HCT116 (cell line): ENCODE results near the gene GNG4. TPM values are rescaled to one million over a fixed set of nuclear protein-coding genes. Genes with fewer than 3 reads are reported as not detected.
"Not testable (repeated sequence)": the region's sequence is repeated elsewhere in the genome, so short reads cannot be mapped to it uniquely, and the experiment has no call there.

Experiments
- ATAC-seq: fragments of 200-7000 bp; cut with Tn5 transposase; 2 replicates; pipeline ENCODE4 v1.9.1; 2020; ENCODE audit warnings: mild to moderate bottlenecking, moderate library complexity
- BruUV-seq: library from RNA; stranded (reverse); fragments of 400-500 nt; replicated peaks from 2 replicates; lab custom pipeline; 2021; lab: Mats Ljungman, UMichigan
- CTCF ChIA-PET: fragments of 300-600 bp; sonication (Branson Sonifier 250); formaldehyde crosslinking; loops from one replicate; lab custom pipeline; 2021; ENCODE audit warnings: antibody characterized with exemption; lab: Charles Lee
- POLR2A ChIA-PET: fragments of 300-600, 350-600 bp; sonication (Branson Sonifier 250); formaldehyde crosslinking; loops from one replicate; lab custom pipeline; 2021; ENCODE audit warnings: antibody characterized with exemption; lab: Charles Lee
- RAD21 ChIA-PET, 2 experiments: fragments of 300-600 bp; sonication (Branson Sonifier 250); formaldehyde crosslinking; loops; one replicate each; lab custom pipeline; 2023; ENCODE audit warnings: low total read pairs in 2 of 2; ENCODE audit not compliant: uncharacterized antibody in 2 of 2, unreplicated experiment in 2 of 2, low non-redundant PET in 1 of 2; lab: Charles Lee
- DNase-seq: peaks from one replicate; pipeline ENCODE4 v3.0.0-alpha.2; 2010; ENCODE audit warnings: low read depth, low spot score
- H2AFZ ChIP-seq: fragments of 200-600 bp; shearing (Covaris generic), sonication (generic); 2 replicates; pipeline ENCODE4 v1.6.1; 2017; ENCODE audit warnings: low read depth, mixed run types, mixed read lengths, antibody characterized with exemption, low read length; ENCODE audit not compliant: poor library complexity, severe bottlenecking
- H3K27ac ChIP-seq: 2 replicates; pipeline ENCODE4 v1.5.1; 2012; ENCODE audit warnings: low read depth, low read length
- H3K27me3 ChIP-seq: fragments of 200-600 bp; sonication (generic); 2 replicates; pipeline ENCODE4 v1.6.1; 2016; ENCODE audit warnings: mixed run types, low read length, mixed read lengths; ENCODE audit not compliant: insufficient read depth
- H3K36me3 ChIP-seq, 2 experiments: fragments of 200-500 bp in 1 of 2; fragments of 200-600 bp in 1 of 2; sonication (Bioruptor generic) in 1 of 2; sonication (generic) in 1 of 2; 2 replicates each; pipeline versions ENCODE4 v1.5.1 to v1.6.1; 2014 to 2016; ENCODE audit warnings: low read length in 2 of 2, inconsistent platforms in 1 of 2, mixed read lengths in 1 of 2, mixed run types in 1 of 2; ENCODE audit not compliant: insufficient read depth in 2 of 2, control insufficient read depth in 1 of 2
- H3K4me1 ChIP-seq, 2 experiments: fragments of 200-600 bp in 1 of 2; sonication (generic) in 1 of 2; 2 replicates each; pipeline versions ENCODE4 v1.5.1 to v1.6.1; 2012 to 2017; ENCODE audit warnings: low read length in 2 of 2, inconsistent platforms in 1 of 2, mild to moderate bottlenecking in 1 of 2, mixed read lengths in 1 of 2, mixed run types in 1 of 2, moderate library complexity in 1 of 2; ENCODE audit not compliant: insufficient read depth in 2 of 2, control insufficient read depth in 1 of 2
- H3K4me2 ChIP-seq: fragments of 200-600 bp; sonication (generic); 2 replicates; pipeline ENCODE4 v1.6.1; 2017; ENCODE audit warnings: mixed run types, low read length, mixed read lengths
- H3K4me3 ChIP-seq, 2 experiments: fragments of 200-600 bp in 1 of 2; sonication (generic) in 1 of 2; replicated peaks in 1 of 2; 2 replicates each; pipeline ENCODE4 v1.5.1; 2011 to 2016; ENCODE audit warnings: low read length in 2 of 2, control low read depth in 1 of 2, low read depth in 1 of 2, mild to moderate bottlenecking in 1 of 2, mixed read lengths in 1 of 2, mixed run types in 1 of 2
- H3K79me2 ChIP-seq: fragments of 200-600 bp; sonication (generic); 2 replicates; pipeline ENCODE4 v1.6.1; 2017; ENCODE audit warnings: mild to moderate bottlenecking, mixed run types, low read length, moderate library complexity, mixed read lengths; ENCODE audit not compliant: insufficient read depth
- H3K9ac ChIP-seq: fragments of 200-600 bp; sonication (generic); 2 replicates; pipeline ENCODE4 v1.6.1; 2016; ENCODE audit warnings: low read length, mixed read lengths
- H3K9me2 ChIP-seq: fragments of 200-600 bp; sonication (generic), shearing (Covaris generic); 2 replicates; pipeline ENCODE4 v1.6.1; 2017; ENCODE audit warnings: mixed run types, mild to moderate bottlenecking, moderate library complexity; ENCODE audit not compliant: insufficient read depth
- H3K9me3 ChIP-seq, 2 experiments: fragments of 200-500 bp in 1 of 2; fragments of 200-600 bp in 1 of 2; sonication (Bioruptor generic) in 1 of 2; sonication (generic) in 1 of 2; 2 replicates each; pipeline ENCODE4 v1.6.1; 2014 to 2017; ENCODE audit warnings: low read length in 2 of 2, mixed read lengths in 2 of 2, inconsistent platforms in 1 of 2, low read depth in 1 of 2, mild to moderate bottlenecking in 1 of 2, mixed run types in 1 of 2, moderate library complexity in 1 of 2; ENCODE audit not compliant: control insufficient read depth in 1 of 2, insufficient read depth in 1 of 2
- H4K20me1 ChIP-seq: fragments of 200-600 bp; sonication (generic), shearing (Covaris generic); 2 replicates; pipeline ENCODE4 v1.6.1; 2017; ENCODE audit warnings: mixed run types, mild to moderate bottlenecking, moderate library complexity; ENCODE audit not compliant: insufficient read depth
- CEBPB ChIP-seq: IDR thresholded peaks from 2 replicates; pipeline ENCODE4 v1.6.1; 2012; ENCODE audit warnings: low read depth
- EZH2phosphoT487 ChIP-seq: fragments of 200-600 bp; IDR thresholded peaks from 2 replicates; pipeline ENCODE4 v1.6.1; 2018; ENCODE audit warnings: antibody characterized with exemption, borderline replicate concordance
- POLR2A ChIP-seq: IDR thresholded peaks from 2 replicates; pipeline ENCODE4 v1.7.0; 2011; ENCODE audit warnings: borderline replicate concordance; ENCODE audit not compliant: insufficient read depth, insufficient read length; ENCODE audit errors: extremely low read depth
- POLR2AphosphoS5 ChIP-seq: IDR thresholded peaks from 2 replicates; pipeline ENCODE4 v1.6.1; 2011; ENCODE audit warnings: mild to moderate bottlenecking, low read depth, low read length, moderate library complexity
- TCF7L2 ChIP-seq: IDR thresholded peaks from 2 replicates; pipeline ENCODE4 v1.7.0; 2011; ENCODE audit warnings: borderline replicate concordance, inconsistent platforms; ENCODE audit not compliant: insufficient read depth, insufficient read length; ENCODE audit errors: extremely low read depth
- YY1 ChIP-seq: IDR thresholded peaks from 2 replicates; pipeline ENCODE4 v1.6.1; 2011; ENCODE audit warnings: low read length, low read depth, moderate library complexity, mild to moderate bottlenecking; ENCODE audit not compliant: insufficient replicate concordance; ENCODE audit errors: extremely low read depth
- intact Hi-C: fragments of 100-400 bp; cut with micrococcal nuclease; formaldehyde crosslinking; loops from 2 replicates; pipeline ENCODE4 v1.10.0; 2022
- total RNA-seq: library from RNA; stranded (reverse); gene quantifications from one replicate; pipeline ENCODE4 v1.2.1, GENCODE V29; 2021; ENCODE audit not compliant: unreplicated experiment
- TF ChIP-seq, protein P1 (sequence below), 3 experiments: fragments of 200-600 bp in 1 of 3; sonication (generic) in 1 of 3; IDR thresholded peaks in 2 of 3; conservative IDR thresholded peaks in 1 of 3; 2 replicates each; pipeline ENCODE4 v1.5.1; 2012 to 2017; ENCODE audit warnings: low read depth in 2 of 3, low read length in 2 of 3, antibody characterized with exemption in 1 of 3, borderline replicate concordance in 1 of 3, control low read depth in 1 of 3, mild to moderate bottlenecking in 1 of 3, mixed read lengths in 1 of 3, mixed run types in 1 of 3, moderate library complexity in 1 of 3; ENCODE audit not compliant: insufficient read depth in 1 of 3

The GNG4 gene
- total RNA-seq, 1 experiment from 2014 or later, result 10.6 TPM

DNA sequence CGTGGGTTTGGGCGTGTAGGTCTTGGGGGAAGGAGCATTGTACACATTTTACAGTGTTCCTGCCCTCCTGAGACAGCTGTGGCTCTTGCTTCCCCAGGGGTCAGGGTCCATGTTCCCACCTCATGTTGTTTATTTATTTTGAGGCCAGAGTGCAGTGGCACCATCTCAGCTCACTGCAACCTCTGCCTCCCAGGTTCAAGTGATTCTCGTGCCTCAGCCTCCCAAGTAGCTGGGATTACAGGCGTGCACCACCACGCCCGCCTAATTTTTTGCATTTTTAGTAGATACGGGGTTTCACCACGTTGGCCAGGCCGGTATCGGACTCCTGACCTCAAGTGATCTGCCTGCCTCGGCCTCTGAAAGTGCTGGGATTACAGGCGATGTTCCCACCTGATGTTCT, 2.0 kb downstream of the GNG4 start:
- CTCF ChIA-PET, H3K36me3 ChIP-seq, ATAC-seq, intact Hi-C loops, RAD21 ChIA-PET, H3K9me2 ChIP-seq, H3K79me2 ChIP-seq, H2AFZ ChIP-seq, POLR2A ChIA-PET, H3K4me2 ChIP-seq, H3K4me3 ChIP-seq, H3K27ac ChIP-seq, H4K20me1 ChIP-seq, BruUV-seq, H3K27me3 ChIP-seq, DNase-seq, H3K9me3 ChIP-seq, H3K9ac ChIP-seq: not testable (repeated sequence)
- peaks cover 13 to 25% of the 10 kb centered on the region in 2 experiments; a peak in 3 of 4 replicates for H3K4me1 ChIP-seq

DNA sequence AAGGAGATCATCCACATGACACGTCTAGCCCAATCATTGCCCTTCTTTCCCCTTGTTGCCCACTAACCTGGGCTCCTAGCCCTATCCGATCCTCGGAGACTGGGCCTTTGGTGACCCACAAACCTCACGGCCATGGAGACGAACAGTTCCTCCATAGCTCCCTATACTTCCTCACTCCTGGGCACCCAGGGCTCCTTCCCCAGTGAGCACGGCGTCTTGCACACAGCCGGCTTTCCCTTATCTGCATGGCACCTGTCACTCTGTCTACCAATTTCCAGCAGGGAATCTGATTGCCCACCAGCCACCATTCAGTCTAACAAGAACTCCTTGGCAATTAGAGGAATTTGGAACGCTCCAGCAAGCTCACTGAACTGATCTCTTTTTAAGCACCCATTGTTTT, 3.1 kb downstream of the GNG4 start:
- H3K27me3 ChIP-seq, result no peaks in the 10 kb centered on the region
- intact Hi-C loops, result no loop called here
- no peak overlapping the region for H3K9ac ChIP-seq
- H2AFZ ChIP-seq, result no peak overlapping the region
- POLR2A ChIA-PET, result interaction anchor here (1.0 kb wide), 1 partner anchor 141 kb away, joined by 4 read pairs; no protein-coding TSS in a partner anchor
- no peaks in the 10 kb centered on the region for H4K20me1 ChIP-seq
- H3K4me3 ChIP-seq, result no peak overlapping the region
- H3K36me3 ChIP-seq, result no peaks in the 10 kb centered on the region
- peaks cover 21 to 35% of the 10 kb centered on the region in 2 experiments for H3K4me1 ChIP-seq
- CTCF ChIA-PET, result interaction anchor here (1.5 kb wide), 1 partner anchor 46 kb away, joined by 5 read pairs; no protein-coding TSS in a partner anchor
- ATAC-seq (no peak), DNase-seq (no peak)
- H3K27ac ChIP-seq, result no peak overlapping the region
- RAD21 ChIA-PET, result no interaction called here
- no peak overlapping the region for H3K4me2 ChIP-seq
- H3K9me3 ChIP-seq, result no peaks in the 10 kb centered on the region
- TF ChIP-seq TCF7L2, result no peak
- TF ChIP-seq POLR2A, result no peak
- no peak for TF ChIP-seq POLR2AphosphoS5
- TF ChIP-seq, protein P1, sequence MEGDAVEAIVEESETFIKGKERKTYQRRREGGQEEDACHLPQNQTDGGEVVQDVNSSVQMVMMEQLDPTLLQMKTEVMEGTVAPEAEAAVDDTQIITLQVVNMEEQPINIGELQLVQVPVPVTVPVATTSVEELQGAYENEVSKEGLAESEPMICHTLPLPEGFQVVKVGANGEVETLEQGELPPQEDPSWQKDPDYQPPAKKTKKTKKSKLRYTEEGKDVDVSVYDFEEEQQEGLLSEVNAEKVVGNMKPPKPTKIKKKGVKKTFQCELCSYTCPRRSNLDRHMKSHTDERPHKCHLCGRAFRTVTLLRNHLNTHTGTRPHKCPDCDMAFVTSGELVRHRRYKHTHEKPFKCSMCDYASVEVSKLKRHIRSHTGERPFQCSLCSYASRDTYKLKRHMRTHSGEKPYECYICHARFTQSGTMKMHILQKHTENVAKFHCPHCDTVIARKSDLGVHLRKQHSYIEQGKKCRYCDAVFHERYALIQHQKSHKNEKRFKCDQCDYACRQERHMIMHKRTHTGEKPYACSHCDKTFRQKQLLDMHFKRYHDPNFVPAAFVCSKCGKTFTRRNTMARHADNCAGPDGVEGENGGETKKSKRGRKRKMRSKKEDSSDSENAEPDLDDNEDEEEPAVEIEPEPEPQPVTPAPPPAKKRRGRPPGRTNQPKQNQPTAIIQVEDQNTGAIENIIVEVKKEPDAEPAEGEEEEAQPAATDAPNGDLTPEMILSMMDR (IDR thresholded peaks at IDR 0.05 in 2 of 3, conservative IDR thresholded peaks at IDR 0.05 in 1 of 3; ENCODE audit: borderline replicate concordance in 1 of 3, insufficient read depth in 1 of 3, low read depth in 2 of 3, low read length in 2 of 3), result no peak
- TF ChIP-seq EZH2phosphoT487, result no peak
- TF ChIP-seq YY1, result no peak
- TF ChIP-seq CEBPB, result no peak
- H3K79me2 ChIP-seq, result no peaks in the 10 kb centered on the region
- H3K9me2 ChIP-seq, result no peaks in the 10 kb centered on the region
- no TSS peak for BruUV-seq
